Measurements from ENCODE around the gene LRP1B.

Gene LRP1B

GRCh38 chr2:142010477-142011270, 120.1 kb downstream of the LRP1B start:
- H3K27ac ChIP-seq = no peak overlapping the region
- H3K27me3 ChIP-seq = no peaks in the 10 kb centered on the region
- no peak for TF ChIP-seq CTCF (IDR thresholded peaks at IDR 0.05)
- no peaks in the 10 kb centered on the region for H3K4me1 ChIP-seq (ENCODE audit: control insufficient read depth in 1 of 2, insufficient read depth in 1 of 2, low read depth in 1 of 2, low read length in 1 of 2)
- H3K36me3 ChIP-seq = no peaks in the 10 kb centered on the region
- H3K9me3 ChIP-seq = no peaks in the 10 kb centered on the region
- H3K4me3 ChIP-seq (ENCODE audit: low read depth in 1 of 2, low read length in 1 of 2) = no peak overlapping the region

GRCh38 chr2:142008135-142008744, 122.6 kb downstream of the LRP1B start:
- Histone ChIP-seq H3K4me3 (ENCODE audit: low read depth in 1 of 2, low read length in 1 of 2) (no peak overlapping the region), H3K27ac (no peak overlapping the region), H3K27me3 (no peaks in the 10 kb centered on the region), H3K36me3 (no peaks in the 10 kb centered on the region), H3K9me3 (no peaks in the 10 kb centered on the region), H3K4me1 (ENCODE audit: control insufficient read depth in 1 of 2, insufficient read depth in 1 of 2, low read depth in 1 of 2, low read length in 1 of 2) (no peaks in the 10 kb centered on the region)
- TF ChIP-seq CTCF (IDR thresholded peaks at IDR 0.05) = no peak

GRCh38 chr2:141994066-141994465, 136.8 kb downstream of the LRP1B start:
- Histone ChIP-seq H3K9me3 (no peaks in the 10 kb centered on the region), H3K4me1 (ENCODE audit: control insufficient read depth in 1 of 2, insufficient read depth in 1 of 2, low read depth in 1 of 2, low read length in 1 of 2) (no peaks in the 10 kb centered on the region), H3K4me3 (ENCODE audit: low read depth in 1 of 2, low read length in 1 of 2) (no peak overlapping the region), H3K27me3 (no peaks in the 10 kb centered on the region), H3K36me3 (no peaks in the 10 kb centered on the region), H3K27ac (no peak overlapping the region)
- no peak for TF ChIP-seq CTCF (IDR thresholded peaks at IDR 0.05)

- no peaks in the 10 kb centered on the region for H3K9me3 ChIP-seq
- no peaks in the 10 kb centered on the region for H3K36me3 ChIP-seq
- H3K27ac ChIP-seq = no peak overlapping the region
- no peak for TF ChIP-seq CTCF (IDR thresholded peaks at IDR 0.05)
- H3K4me1 ChIP-seq (ENCODE audit: control insufficient read depth in 1 of 2, insufficient read depth in 1 of 2, low read depth in 1 of 2, low read length in 1 of 2) = no peaks in the 10 kb centered on the region
- H3K4me3 ChIP-seq (ENCODE audit: low read depth in 1 of 2, low read length in 1 of 2) = no peak overlapping the region
- no peaks in the 10 kb centered on the region for H3K27me3 ChIP-seq
Observed at GRCh38 chr2:141992695-141993094, 138.1 kb downstream of the LRP1B start.

GRCh38 chr2:141968433-141968832, 162.4 kb downstream of the LRP1B start:
- Histone ChIP-seq H3K36me3 (no peaks in the 10 kb centered on the region), H3K27ac (no peak overlapping the region), H3K4me1 (ENCODE audit: control insufficient read depth in 1 of 2, insufficient read depth in 1 of 2, low read depth in 1 of 2, low read length in 1 of 2) (no peaks in the 10 kb centered on the region), H3K27me3 (no peaks in the 10 kb centered on the region), H3K9me3 (no peaks in the 10 kb centered on the region), H3K4me3 (ENCODE audit: low read depth in 1 of 2, low read length in 1 of 2) (no peak overlapping the region)
- no peak for TF ChIP-seq CTCF (IDR thresholded peaks at IDR 0.05)

All from neutrophil (primary cell).